GM19372 (cell line): ENCODE results near the gene FOSL1.

Experiments
- ATAC-seq: cut with Tn5 transposase; IDR thresholded peaks from one replicate; pipeline ENCODE4 v1.9.1; 2021; ENCODE audit warnings: mild to moderate bottlenecking, low read depth, moderate library complexity; ENCODE audit not compliant: unreplicated experiment

Gene FOSL1

DNA sequence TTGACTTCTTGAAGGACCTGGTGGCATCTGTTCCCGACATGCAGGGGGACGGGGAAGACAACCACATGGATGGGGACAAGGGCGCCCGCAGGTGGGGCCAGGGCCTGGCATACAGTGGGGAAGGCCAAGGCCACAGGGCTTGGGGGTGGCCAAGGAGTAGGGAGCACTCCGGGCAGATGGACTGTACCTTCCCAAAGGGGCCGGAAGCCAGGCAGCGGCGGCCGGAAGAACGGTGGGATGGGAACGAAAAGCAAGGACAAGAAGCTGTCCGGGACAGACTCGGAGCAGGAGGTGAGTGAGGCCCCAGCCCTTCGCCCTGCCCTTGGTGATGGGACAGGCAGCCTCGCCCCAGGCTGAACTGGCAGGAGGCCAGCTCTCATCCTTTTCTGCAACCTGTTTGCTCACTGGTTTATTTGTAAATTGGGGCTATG lies 20.2 kb upstream of the FOSL1 start:
- ATAC-seq: no peak

DNA sequence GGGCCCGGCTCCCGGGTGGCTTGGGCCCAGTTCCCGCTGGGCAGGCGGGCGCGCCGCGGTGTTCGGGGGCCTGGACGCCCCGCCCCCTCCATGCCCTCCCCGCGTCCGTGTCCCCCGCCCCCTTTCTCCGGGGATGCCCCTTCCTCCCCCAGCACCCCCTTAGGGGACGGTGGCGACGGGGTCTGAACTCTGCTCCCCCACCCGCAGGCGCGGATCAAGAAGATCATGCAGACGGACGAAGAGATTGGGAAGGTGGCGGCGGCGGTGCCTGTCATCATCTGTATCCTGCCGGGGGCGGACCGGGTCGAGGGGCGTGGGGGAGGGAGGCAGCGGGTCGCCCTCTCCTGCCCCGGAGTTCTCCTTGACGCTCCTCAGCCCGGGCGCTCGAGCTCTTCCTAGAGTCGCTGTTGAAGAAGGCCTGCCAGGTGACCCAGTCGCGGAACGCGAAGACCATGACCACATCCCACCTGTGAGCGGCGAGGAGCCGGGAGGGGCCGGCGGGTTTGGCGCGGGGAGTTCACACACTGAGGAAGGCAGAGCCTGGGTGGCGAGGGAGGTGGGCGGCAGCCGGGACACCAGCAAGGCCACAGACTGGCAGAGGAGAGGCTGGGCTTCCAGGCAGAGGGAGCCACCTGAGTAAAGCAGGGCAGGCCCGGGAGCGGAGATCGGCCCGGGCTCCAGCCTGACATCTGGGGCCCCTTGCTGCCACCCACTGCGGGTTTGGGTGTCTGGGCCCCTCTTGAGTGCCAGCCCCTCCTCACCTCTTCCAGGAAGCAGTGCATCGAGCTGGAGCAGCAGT lies 19.6 kb upstream of the FOSL1 start:
- ATAC-seq: peak; percentile 41

DNA sequence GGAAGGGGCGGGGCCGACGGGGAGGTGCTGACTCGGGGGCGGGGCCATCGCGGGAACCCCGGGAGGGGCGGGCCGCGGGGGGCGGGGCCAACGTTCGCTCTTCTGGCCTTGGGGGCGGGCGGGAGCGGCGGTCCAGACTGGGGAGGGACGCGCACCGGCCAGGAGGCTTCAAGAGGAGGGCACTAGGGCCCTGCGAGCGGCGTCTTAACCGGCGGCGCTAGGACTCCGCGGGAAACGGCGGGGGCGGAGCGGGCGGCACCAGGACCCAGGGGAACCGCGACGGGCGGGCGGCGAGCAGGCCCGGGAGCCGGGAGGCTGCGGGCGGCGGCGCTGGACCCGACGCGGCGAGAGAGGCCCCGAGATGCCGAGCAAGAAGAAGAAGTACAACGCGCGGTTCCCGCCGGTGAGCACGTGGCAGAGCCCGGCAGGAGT lies 19.0 kb upstream of the FOSL1 start, which contains the start of gene DRAP1:
Gene DRAP1, plus strand, starts transcription at position 286 of the 432 bp plus-strand sequence. Its CDS starts 76 bp downstream, at position 362.
- ATAC-seq: peak; percentile 80

DNA sequence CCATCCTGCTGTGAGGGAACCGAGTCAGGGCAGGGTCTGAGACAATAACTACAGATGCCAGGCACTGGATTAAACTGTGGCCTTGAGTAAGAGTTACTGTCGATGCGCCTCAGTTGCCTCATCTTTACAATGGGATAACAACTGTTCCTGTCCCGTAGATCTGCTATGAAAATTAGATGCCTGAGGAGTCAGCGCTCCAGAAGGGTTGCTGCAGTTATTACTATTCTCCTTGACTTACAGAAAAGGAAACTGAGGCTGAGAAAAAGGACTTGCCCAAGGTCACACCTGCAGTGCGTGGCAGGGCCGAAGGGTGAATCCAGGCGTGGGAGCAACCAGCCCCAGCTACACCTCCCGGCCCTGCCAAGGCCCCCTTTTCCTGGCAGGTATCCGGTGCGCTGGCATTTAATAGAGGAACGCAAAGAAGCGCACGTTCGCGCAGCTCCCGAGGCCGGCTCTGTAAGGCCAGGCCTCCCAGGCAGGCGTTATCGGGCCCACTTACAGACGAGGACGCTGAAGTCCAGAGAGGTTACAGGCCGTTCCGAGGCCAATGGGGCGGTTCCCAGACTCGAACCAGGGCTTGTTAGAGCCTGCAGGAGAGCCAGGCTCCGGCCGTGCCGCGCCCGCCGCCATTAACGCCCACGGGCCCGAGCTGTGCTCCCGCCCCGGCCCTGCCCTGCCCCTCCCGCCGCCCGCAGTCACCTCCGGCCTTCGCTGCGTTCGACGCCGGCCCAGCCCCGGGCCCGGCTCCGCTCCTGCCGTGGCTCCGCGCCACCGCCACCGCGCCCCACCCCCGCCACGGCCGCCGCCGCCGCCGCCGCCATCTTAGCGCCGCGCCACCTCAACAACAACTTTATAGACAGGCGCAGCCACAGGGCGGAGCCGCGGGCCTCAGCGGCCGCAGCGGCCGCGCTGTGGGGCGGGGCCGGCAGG lies 18.3 kb upstream of the FOSL1 start, which contains the start of gene C11orf68:
Gene C11orf68, minus strand, starts transcription at position 852 of the 930 bp plus-strand sequence. Its CDS starts 31 bp downstream, at position 821.
- peak; percentile 55 for ATAC-seq

DNA sequence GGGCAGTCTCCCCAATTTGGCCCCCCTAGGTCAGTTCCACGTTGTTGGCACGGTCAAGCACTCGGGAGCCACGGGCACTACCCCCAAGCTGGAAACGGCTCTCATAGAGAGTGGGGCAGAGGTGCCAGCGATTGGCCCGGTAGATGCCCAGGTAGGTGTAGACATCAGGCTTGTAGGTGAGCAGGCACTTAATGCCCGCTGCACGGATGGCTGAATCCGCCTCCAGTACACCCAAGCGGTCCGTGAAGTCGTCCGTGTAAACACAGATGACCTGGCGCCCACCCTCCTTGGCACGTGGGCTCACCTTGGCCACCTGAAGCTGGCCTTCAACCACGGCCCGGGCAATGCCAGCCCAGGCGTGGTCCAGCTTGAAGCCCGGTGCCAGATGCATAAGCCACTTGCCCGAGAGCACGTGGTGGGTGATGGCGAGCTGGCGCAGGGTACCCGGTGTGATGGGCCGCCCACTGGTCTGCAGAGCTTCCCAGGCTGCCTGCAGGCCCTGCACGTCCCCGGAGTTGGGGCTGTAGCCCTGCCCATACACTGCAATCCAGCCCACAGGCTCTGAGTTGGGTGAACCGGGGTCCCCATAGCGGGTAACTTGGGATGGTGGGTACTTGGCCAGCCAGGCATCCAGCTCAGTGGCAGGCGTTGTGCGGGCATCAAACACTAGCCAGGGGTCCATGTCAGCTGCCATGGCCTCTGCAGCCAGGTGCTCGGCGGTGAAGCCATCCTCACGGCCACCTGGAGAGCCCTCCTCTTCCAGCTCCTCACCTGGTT lies 17.4 kb upstream of the FOSL1 start:
- ATAC-seq: no peak

DNA sequence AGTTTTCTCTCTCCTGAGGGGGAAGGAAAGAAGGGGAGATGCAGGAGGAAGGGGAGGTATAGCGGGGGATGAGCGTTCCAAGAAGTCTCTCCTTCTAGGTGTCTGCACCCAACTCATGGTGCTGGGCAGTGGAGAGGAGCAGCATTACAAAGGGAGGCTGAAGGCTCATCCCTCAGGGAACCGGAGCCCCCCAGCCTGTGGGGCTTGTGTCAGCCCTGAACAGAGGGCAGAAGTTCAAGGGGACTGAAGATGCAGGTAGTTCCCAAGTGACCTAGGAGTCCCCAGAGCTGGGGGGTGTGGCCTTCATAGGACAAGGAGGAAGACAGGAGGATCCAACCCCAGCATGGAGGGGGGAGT lies 16.9 kb upstream of the FOSL1 start:
- ATAC-seq: no peak

DNA sequence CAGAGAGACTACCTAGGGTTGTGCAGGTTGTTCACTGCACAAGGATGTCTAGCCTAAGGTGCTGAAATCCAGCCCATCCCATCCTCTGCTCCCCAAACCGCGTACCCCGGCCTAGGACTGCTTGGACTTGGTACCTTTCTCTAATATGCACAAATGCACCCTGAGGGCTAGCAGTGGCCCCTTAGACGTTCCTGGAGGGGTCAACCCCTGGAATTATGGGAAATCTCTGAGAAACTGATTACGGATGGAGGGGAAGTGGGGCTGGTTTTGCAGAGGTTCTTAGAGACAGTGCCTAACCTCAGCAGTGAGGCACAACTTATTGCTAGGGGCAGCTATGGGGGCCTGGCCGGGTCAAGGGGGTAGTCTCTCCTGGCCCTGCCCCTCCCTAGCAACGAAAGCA lies 16.2 kb upstream of the FOSL1 start:
- no peak for ATAC-seq

DNA sequence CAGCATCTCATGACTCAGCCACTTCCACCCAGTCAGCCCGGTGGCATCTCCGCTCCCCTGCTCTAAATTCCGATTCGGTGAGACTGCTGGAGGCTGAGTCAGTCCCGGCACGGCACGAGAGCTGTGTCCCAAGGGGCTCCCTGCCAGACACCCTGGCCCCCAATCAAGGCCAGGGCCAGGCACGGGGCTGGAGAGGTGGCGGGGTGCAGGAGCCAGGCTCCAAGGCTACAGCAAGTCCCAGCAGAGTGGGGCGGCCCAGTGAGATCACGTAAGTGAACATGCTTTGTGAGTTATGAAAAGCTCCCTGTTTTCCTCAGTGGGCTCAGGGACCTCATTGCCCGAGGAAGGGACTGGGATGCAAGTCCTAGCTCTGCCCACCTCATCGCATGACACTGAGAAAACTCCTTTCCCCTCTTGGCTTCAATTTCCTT lies 15.6 kb upstream of the FOSL1 start:
- no peak for ATAC-seq

DNA sequence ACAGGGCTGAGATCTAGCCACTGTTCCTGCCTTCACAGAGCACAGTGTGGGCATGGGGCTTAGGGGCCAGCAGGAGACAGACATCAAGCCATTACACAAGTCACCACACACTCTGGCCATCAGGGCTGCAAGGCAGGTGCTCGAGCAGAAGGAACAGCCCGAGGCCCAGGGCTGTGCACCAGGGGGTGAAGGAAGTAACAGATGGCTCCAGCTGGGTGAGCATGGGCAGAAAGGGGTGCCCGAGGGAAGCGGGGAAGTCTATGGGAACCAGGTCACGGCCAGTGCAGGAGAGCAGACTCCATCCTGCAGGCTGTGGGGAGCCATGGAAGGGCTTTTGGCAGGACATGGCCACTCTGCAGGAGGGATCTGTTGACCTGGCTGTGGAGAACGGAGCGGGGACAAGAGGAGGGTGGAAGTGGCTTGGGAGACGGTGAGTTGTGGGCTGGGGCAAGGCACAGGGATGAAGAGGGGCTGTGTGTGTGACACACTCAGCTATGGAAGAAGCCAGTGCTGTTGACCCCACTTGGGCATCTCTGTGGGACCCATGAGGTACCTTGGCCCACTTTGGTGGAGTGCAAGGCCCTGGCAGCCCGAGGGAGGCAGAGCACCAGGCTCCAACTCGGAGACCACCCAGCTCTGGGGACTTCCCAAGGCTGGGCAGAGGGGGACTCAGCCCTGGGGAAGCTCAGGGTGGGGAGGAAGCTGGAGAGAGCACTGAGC lies 15.1 kb upstream of the FOSL1 start:
- ATAC-seq: no peak

DNA sequence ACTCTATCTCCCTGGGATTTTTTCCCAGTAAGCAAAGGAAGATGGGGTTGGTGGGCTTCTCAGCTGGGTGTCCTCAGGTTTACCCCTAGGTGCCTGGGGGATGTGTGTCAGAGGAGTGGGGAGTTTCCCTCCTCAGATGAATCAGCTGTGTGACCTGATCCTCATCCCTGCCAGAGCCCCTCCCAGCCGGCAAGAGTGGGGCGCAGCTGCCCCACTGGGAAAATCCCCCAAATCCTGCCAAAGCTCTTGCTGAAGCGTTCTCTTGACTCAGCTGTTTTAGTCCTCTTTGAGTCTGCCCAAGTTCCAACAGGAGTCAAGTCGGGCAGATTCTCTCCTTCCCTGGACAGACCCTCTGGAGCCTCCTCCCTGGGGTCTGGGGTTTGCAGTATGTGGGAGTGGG lies 12.7 kb upstream of the FOSL1 start:
- ATAC-seq: no peak

DNA sequence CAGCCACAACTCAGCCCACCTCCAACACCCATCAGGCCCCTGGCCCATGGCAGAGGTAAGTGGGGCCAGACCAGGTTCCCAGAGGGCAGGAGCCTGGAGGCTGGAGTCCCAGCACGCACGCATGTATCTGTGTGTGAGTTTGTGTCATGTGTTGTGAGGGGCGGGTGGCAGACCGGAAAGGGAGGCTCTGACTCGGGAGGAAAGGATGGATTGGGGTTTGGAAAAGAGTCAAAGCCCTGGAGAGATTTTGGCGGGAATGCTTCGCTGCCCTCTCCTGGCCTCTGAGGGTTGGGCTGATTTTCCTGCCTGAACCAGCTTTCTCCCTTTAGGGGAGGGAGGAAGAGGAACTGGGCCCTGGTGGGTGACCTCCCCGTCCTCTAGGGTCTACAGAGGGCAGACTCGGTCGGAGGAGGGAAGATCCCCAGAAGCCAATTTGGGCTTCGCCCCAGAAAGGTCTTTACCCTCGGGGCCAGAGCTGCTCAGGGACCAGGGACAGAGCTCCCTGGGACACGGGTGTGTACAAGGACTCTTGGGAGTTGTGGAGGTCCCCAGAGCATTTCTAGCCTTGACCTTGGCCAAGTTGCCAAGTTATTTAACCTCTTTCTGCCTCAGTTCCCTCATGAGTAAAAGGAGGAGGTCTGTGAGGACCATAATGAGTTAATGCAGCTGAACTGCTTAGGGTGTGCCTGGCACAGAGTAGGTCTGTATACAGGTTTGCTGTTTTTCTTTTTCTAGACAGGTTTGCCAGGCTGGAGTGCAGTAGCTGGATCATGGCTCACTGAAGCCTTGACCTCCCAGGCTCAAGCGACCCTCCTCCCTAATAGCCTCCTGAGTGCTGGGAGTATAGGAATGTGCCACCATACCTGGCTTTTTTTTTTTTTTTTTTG lies 11.7 kb upstream of the FOSL1 start:
- ATAC-seq: no peak

DNA sequence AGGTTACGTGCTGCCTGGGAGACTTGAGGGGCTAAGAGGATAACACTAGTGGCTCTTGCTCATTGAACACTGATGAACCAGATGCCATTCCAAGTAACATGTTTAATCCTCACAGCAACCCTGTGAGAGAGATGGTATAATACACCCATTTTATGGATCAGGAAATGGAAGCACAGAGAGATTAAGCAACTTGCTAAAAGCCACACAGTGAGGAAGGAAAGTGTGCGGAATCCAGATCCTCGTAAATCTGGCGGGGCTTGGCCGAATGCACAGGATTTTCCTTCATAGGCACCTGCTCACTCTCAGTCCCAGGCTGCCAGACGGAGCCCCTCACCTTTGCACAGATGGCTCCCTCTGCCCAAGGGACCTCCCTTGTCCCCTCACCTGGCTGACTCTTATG lies 7.7 kb upstream of the FOSL1 start:
- no peak for ATAC-seq

DNA sequence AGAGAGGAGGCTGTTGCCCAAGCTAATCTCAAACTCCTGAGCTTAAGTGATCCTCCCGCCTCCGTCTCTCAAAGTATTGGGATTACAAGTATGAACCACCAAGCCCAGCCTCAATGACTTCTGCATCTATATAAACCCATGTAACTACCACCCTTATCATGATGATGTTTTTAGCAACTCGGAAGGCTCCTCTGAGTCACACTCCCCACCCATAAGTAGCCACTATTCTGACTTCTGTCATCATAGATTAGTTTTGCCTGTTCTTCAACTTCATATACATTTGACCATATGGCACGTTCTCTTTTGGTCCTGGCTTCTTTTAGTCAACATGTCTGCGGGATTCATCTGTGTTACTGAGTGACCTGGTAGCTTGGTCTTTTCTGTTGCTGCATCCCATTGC lies 6.4 kb upstream of the FOSL1 start:
- no peak for ATAC-seq

DNA sequence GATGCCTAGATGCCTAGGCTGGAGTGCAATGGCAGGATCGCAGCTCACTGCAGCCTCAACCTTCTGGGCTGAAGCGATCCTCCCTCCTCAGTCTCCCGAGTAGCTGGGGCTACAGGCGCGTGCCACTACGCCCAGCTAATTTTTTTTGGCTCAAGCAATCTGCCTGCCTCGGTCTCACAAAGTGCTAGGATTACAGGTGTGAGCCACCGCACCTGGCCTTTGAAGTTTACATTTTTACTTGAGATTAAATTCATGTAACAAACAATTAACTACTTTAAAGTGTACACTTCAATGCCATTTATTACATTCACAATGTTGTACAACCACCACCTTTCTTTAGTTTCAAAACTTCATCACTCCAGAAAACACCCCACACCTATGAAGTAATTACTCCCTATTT lies 3.5 kb upstream of the FOSL1 start:
- ATAC-seq: no peak

DNA sequence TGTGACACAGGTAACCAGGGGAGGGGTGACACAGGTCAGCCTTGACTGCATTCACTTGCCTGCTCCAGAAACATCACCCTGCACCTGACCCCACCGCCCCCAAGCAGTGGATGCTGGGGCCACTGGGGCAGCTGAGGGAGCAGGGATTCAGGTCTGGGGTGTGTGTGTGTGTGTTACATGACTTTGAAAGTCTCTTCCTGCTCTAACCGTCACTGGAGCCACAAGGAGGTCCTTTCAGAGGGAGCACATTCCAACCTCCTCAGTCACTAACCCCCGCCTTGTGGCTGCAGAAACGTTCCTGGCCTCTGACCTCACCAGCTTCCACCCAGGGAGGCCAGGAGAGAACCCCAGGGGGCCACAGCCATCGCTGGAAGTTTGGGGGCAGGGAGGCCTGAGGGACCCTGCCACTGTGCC lies 2.9 kb upstream of the FOSL1 start:
- ATAC-seq: no peak

DNA sequence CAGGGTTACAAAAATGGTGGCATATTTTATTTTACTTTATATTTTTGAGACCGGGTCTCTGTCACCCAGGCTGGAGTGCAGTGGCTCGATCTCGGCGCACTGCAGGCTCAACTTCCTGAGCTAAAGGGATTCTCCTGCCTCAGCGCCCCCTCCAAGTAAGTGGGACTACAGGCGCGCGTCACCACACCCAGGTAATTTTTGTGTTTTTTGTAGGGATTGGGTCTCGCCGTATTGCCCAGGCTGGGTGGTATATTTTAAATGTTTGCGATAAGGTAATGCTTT lies 652 bp upstream of the FOSL1 start:
- ATAC-seq: no peak

DNA sequence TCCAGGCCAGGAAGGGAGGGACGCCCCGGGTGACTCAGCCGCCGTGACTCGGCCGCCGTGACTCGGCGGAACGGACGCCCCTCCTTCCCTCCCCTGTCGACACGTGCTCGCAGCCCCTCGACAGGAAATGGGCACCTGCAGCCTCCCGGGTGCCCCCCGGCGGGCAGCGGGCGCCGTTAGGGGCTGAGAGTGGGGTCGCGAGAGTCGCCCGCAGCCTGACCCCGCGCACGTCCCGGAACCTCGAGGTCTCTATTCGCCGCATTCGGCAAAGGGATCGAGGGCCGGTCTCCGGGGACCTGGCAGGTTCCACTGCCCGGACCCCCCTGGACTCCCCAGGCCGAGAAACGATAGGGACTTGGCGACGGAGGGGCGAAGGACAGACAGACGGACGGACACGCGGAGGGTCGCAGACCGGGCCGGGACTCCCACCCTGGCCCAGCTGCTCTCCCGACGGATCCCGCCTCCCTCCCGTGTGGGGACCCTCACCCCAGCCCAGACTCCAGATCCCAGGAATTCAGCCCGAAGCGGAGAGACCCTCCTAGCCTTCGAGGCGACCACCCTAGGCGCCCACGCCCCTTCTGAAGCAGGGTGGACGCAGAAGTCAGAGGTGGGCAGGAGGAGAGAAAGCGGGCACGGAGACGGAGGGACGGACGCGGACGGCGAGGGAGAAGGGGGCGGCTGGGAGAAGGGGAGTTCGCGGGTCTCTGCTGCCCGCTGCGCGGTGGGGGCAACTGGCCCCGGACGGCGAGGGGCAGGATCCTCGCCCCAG lies 648 bp downstream of the FOSL1 start:
- ATAC-seq: no peak

DNA sequence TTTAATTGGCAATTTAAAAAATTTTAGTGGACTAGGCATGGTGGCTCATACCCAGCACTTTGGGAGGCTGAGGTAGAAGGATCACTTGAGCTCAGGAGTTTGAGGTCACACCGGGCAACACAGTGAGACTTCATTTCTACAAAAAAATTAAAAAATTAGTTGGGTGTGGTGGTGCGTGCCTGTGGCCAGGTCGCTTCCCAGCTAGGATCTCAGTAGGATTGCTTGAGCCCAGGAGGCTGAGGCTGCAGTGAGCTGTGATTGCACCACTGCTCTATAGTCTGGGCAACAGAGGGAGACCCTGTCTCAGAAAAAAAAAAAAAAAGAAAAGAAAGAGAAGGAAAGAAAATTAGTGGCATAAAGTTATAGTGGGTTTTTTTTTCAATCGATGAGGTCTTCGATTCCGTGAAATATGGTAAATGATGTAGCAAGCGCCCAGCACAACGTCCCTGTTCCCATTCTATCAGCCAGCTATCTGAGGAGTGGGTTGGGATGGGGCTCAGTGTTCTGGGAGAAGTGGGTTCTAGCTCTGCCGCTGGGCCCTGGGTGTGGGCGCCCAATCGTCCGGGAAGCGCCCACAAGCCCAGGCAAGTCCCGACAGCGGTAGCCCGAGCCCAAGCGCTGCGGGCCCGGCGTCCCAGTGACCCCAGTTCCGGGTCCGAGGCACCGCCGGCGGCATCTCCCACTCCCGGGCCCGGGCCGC lies 1.4 kb downstream of the FOSL1 start:
- no peak for ATAC-seq
